PC-9 (cell line): ENCODE results near the gene CYP11A1.

Source experiments
- CTCF ChIP-seq: fragments of 200-600 bp; sonication (generic); conservative IDR thresholded peaks from 2 replicates; pipeline ENCODE4 v1.6.1; 2017; ENCODE audit warnings: mixed run types, antibody characterized with exemption, mild to moderate bottlenecking, moderate library complexity
- EZH2 ChIP-seq: fragments of 200-600 bp; sonication (generic); IDR thresholded peaks from 2 replicates; pipeline ENCODE4 v1.8.0; 2017; ENCODE audit warnings: antibody characterized with exemption, low read depth

- TF ChIP-seq CTCF (no peak), EZH2 (no peak)
Observed at GRCh38 chr15:74297887-74298286, 69.6 kb downstream of the CYP11A1 start.
